SU-DHL-6 (cell line): ENCODE measurements around the gene OTOGL.

Experiments
- CTCF ChIP-seq: fragments of 200-600 bp; sonication (generic); IDR thresholded peaks from one replicate; pipeline ENCODE4 v1.5.1; 2017; ENCODE audit warnings: antibody characterized with exemption, mild to moderate bottlenecking, low read length, moderate library complexity; ENCODE audit not compliant: insufficient read depth, poor library complexity, severe bottlenecking
- EZH2phosphoT487 ChIP-seq: fragments of 200-600 bp; sonication (generic), shearing (Covaris generic); conservative IDR thresholded peaks from 2 replicates; pipeline ENCODE4 v1.6.1; 2018; ENCODE audit warnings: mild to moderate bottlenecking, antibody characterized with exemption, low read length, moderate library complexity, mixed read lengths

- no peak for TF ChIP-seq CTCF
- TF ChIP-seq EZH2phosphoT487: no peak
Observed at GRCh38 chr12:80293347-80293746, 194.0 kb downstream of the OTOGL start.
